Erythroblast (primary cell): ENCODE results near the gene ANO10.

ENCODE experiments used
- GATA1 ChIP-seq: IDR thresholded peaks from 2 replicates; pipeline ENCODE4 v1.6.1; 2011; ENCODE audit warnings: low read depth, mild to moderate bottlenecking, control low read depth, low read length, moderate library complexity
- POLR2A ChIP-seq: IDR thresholded peaks from 2 replicates; pipeline ENCODE4 v1.6.1; 2011; ENCODE audit warnings: mild to moderate bottlenecking, low read length

DNA sequence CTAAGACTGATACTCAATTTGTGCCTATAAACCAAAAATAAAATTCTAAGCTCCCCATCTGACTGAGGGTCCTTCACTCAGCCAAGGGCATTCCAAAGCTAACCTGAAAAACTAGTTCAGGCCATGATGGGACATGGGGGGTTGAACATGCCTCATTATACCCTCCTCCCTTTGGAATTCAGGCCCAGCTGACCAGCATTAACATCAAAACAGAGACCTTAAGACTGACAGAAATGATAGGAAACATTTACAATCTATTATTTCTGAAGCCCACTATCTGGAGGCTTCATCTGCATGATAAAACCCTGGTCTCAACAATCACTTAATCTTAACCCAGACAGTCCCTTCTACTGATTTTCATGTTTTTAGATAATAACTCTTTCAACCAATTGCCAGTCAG is 140.4 kb downstream of the ANO10 start:
- TF ChIP-seq POLR2A (no peak), GATA1 (no peak)
